Measurements from ENCODE around the gene IGFN1.

The IGFN1 gene

GRCh38 chr1:201268604-201269151 is 78.1 kb downstream of the IGFN1 start:
- no peak for DNase-seq

DNA sequence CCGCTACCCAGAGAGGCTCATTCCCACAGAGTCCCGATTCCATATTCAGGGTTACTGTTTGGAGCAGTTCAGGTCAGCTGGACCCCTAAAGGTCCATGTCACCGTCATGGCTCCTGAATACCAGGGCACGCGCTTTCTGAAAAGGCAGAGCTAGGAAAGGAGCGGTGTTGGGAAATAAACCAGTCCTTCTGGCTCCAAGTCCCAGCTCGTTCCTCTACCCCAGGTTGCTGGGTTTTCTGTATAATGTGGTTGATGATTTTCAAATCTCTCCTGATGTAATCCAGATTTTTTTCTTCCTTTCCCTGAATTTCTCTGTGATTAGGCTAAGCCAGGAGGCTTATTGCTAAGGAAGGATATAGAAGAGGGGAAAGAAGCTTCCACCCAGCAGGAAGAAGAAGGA is 78.7 kb downstream of the IGFN1 start:
- no peak for DNase-seq

DNA sequence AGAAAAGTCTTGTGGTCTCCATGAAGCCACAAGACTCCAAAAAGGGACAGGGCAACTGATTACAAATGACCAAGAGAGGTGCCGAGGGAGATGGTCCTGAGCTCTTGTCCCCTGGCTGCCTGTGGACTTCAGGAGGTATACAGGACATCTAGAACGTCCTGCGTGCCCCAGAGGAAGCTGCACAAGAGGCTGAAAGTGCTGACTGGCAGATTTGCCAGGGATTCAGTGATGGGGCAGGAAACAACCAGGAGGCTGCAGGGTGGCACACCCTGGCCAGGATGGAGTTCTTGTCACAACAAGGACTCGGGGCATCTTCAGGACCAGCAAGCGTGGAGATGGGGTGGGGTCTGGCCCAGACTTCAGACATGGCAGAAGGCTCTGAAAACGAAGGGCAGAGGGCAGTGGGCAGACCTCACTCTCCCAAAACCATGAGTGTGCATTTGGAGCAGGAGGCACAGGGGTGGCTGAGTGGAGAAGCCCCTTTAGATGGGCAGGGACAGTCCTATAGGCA is 79.3 kb downstream of the IGFN1 start:
- no peak for DNase-seq

DNA sequence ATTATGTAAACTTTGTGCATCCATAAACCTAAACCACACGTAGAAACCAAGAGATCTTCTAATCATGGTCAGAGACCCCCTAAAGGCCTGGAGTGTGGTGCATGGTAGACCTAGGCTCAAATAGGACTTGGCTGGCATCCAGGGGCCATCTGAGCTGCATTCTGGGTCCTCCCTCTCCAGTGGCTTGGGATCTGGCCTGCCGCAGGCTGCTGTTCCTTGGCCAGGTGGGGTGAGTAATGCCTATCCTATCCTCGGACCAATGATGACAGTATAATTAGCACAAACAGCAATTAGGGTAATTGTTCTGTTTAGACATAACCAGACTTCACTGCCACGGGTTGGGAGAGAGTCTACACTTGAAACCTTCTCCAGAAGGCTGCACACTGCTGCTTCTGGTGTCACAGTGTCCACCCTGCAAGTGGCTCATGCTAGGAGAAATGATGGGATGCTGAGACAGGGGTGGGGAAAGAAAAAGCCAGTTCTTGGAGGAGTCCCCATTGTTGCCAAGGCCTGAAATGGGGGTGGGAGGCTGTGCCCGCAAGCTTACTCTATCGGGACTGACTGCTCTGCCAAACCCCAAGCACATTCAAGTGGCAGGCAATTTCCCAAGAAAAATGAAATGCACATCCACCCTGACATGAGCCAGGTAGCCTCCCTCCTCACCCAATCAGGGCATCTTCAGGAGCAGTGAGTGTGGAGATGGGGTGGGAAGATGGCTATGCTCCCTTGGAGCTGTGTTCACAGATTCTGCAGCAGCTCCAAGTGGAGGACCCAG is 80.2 kb downstream of the IGFN1 start:
- no peak for DNase-seq

DNA sequence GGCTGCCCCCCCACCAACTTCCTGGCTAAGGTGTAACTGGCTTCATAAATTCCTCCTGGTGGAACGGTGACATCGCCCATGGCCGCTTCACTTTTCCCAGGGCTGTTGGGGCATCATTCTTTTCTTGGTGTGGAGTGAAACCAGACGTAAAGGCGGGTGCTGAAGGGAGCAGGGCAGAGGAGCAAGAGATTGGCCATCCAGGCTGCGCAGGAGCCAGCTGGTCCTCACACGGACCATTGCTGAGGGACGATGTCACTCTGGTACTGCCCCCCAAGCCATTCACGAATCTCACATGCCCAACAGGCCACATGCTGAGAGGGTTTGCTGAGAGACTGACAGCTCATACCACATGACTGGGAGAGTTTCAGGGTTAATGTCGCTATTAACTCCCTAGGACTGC is 82.2 kb downstream of the IGFN1 start:
- no peak for DNase-seq

DNA sequence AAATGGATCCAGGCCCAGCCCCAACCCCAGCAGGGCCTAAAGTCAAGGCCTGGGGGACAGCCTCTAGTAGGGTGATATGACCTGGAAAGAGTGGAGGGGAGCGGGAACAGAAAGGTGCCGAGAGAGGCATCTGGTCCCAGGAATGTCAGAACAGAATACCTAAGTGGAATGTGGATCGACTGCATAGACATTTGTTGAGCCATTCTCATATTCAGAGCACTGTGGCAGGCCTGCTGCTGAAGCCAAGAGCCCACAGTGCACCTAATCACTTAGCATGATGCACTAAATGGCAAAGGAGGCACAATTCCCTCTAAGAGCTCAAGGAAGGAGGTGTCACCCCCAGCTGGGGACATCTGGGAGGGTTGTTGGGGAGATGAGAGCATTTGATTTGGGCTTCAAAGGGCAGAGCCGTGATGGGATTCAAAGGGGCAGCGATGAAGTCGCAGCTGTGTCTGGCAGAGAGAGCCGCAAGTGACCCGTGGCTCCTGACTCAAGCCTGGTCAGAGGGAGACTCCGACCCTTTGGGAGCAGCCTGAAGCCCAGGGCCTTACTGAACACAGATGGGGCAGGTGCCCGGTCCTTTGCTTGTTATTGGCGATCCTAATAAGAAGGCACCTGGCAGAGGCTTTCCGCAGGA is 84.1 kb downstream of the IGFN1 start:
- no peak for DNase-seq

DNA sequence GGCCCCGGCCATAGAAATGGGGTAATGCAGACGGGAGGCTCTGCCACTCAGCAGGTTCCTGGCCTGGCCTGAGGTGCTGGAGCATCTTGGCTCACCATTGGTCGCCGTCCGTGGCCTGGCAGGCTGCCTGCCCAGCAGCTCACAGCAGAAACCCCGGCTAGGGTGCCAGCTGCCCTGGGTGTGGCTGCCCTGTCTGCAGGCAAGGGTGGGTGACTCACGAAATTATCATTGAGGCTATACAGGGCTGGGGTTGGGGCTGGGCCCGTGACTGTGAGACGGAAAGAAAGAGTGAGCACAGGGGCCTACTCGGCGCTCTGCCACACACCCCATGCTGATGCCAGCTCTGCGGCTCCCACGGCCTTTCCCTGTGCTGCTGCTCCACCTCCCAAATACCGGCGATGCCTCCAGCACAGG is 84.6 kb downstream of the IGFN1 start:
- DNase-seq, result no peak

DNA sequence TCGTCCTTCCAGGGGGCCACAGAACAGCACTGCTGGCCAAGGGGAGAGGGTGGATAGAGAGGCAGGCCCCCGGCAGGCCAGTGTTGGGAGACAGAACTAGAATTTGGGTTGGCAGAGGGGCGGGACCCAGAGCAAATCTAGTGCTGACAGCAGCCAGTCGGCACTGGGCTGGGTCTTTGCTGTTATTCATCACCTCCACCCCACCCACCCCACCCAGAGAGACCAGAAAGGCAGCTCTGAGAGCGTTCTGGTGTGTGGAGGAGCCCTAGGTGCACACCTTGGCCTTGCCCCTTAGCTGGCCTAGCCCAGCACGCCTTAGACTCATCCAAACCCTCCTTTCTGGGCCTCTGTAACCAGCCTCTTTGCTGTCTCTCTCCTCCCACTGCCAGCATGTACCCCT is 86.3 kb downstream of the IGFN1 start:
- DNase-seq, result no peak

DNA sequence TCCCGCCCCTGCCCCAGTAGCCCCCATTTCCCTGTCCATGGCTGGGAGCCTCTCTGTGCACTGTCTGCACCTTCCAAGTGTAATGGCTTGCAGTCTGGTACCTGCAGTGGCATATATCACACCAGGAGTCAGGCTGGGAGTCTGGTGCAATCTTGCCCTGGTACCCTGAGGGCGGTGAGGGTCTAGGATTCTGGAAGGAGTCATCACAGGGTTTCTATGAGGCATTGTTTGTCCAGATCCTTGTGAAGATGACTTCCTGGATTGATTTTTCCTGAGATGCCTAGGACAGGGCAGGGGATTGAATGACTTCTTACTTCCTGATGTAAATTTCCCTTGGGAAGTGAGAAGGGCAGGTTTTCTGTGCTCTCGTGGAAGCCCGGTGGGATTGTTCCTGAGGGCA is 86.8 kb downstream of the IGFN1 start:
- no peak for DNase-seq

Measured in stimulated activated CD4-positive, alpha-beta T cell treated with anti-CD3 and anti-CD28 coated beads, Interleukin-4, amount 100 ng/mL, for 24 hours (primary cell).